Lung microvascular endothelial cell (primary cell): ENCODE data around the gene ZNF787. TPM values are rescaled to one million over a fixed set of nuclear protein-coding genes. Genes with fewer than 3 reads are reported as not detected.
"Not testable (repeated sequence)": the region's sequence is repeated elsewhere in the genome, so short reads cannot be mapped to it uniquely, and the experiment has no call there.

Experiments
- DNase-seq, 2 donors: peaks; one replicate each; pipeline versions ENCODE4 v3.0.0 to v3.0.0-alpha.2; 2010; ENCODE audit warnings: low read depth in 2 of 2
- total RNA-seq: library from RNA; depleted of rRNA; stranded (reverse); fragments of >200 nt; gene quantifications from 2 replicates; pipeline ENCODE4 v1.2.1, GENCODE V29; 2014

The ZNF787 gene
- 20.9 and 31.0 TPM in 2 replicates for total RNA-seq

DNA sequence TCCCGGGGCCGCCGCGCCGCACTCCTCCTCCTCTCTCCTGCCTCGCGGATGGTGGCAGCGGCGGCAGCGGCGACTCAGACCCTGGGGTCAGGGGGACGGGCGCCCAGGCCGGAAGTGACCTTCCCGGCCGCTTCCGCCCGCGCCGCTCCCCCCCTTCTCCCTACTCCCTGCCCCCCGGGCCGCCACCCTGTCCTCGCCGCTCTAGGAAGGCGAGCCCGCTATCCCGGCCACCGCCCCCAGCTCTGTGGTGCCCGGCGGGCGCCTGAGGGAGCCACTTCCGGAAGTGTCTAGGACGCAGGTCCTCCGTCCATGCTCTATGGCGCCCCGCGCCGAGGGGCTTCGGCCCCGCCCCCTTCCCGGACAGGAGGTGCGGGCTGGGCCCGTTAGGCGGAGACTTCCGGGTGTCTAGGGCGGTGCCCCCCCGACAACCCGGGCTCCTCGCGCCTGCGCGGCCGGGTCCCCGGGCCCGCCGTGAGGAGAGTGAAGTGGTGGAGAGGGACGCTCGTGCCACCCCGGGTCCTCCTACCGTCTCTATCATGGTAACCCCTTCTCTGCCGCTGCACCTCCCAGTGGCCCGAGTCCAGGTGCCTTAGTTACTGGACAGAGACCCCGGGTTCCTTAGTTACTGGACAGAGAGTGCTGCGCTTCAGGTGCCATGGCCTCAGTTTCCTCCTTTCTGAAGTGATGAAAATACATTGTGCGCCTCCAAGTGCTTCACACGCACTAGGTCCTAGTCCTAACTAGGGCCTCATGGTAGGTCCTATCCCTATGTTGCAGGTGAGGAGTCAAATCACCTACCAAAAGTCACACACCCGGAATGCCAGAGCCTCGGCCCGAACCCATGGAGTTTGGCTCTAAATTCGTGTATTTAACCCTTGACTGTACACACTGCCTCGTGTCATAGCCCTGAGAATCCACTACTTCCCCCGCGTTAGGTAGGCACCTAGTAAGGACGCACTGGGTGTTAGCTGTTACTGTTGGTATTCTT, at the start of gene ZNF787:
TSS of gene ZNF787 (minus strand) at position 116 of the 988 bp plus-strand sequence. CDS start 18,078 bp downstream, outside the sequence.
- peak; percentile 97 for DNase-seq

DNA sequence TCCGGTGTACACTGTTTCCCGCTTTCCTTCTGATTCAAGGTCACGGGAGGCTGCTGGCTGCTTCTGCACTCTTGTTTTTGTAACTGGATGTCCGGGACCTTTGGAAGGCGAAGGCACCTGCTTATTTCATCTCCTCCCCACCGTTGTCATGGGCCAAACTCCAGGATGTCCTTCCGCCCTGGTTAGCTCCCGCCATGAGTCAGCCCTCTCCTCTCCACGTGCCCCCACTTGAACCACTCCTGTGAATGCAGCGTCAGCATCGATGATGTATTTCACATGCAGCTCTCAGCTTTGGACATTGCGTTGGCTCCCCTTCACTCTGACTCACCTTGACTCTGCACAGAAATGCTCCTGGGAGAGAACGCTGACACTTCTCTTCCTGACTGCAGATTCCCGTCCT, 49.2 kb upstream of the ZNF787 start:
- peak; percentile 38 to 60 for DNase-seq

DNA sequence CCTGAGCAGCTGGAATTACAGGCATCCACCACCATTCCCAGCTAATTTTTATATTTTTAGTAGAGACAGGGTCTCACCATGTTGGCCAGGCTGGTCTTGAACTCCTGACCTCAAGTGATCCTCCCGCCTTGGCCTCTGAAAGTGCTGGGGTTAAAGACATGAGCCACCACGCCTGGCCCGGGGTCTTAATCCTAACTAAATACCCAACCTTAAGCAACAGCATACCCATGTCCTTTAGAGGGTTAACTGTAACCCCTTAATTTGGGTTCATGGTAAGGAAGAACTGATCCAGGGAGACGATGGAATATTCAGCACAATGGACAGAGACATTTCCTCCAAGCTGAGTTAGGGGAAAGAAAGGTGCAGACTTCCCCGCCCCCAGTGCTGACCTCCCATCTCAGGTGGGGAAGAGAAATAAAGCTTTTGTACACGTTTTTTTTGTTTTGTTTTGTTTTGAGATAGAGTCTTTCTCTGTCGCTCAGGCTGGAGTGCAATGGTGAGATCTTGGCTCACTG, 46.0 kb upstream of the ZNF787 start:
- DNase-seq = peak; percentile 16 to 32

DNA sequence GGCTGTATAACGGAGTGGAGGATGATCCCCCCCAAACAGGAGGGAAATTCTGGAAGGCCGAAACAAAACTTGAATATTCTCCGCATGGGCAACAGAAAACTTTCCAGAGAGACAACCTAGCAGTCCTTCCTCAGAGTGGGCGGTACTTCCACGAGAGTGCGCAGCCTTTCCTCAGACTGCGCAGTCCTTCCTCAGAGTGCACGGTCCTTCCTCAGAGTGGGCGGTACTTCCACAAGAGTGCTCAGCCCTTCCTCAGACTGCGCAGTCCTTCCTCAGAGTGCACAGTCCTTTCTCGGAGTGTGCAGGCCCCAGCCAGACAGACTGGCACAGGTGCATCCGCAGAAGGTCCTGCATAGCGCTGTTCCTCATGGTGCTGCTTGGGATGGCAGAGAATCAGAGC, 42.0 kb upstream of the ZNF787 start:
- DNase-seq = no peak

DNA sequence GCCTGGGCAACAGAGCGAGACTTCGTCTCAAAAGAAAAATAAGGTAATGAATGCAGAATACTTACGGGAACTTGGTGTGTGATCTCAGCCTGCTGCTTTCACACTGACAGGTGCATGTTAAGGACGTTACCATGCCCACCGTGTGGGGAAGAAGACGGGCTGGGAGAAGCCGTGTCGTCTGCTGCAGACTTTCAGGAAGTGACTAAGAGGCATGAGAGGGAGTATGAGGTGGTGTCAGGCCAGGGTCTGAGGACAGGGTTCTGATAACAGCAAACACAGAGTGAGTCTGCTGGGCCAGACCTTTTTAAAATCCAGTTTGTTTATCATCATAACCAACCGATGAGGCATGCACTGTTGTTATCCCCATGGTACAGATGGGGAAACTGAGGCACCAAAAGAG, 41.2 kb upstream of the ZNF787 start:
- peak in 1 of 2 donors; percentile 81 for DNase-seq

DNA sequence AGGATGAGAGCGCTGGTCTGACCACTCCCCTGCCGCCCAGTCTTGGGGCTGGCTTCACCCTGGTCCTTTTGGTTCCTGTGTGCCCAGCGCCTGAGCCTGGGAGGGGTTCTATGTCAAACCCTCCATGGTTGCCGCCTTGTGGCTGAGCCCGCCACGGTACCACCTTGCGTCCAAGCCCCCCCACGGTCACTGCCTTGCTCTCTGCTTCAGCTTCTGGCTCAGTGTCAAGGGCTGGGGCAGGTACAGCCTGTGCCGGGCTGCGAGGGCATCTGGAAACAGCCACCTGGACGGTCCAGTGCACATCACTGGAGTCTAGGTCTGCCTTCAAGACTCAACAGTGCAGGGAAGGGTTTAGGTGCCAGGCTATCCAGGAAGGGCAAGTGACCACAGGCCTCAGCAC, 40.4 kb upstream of the ZNF787 start:
- no peak for DNase-seq

DNA sequence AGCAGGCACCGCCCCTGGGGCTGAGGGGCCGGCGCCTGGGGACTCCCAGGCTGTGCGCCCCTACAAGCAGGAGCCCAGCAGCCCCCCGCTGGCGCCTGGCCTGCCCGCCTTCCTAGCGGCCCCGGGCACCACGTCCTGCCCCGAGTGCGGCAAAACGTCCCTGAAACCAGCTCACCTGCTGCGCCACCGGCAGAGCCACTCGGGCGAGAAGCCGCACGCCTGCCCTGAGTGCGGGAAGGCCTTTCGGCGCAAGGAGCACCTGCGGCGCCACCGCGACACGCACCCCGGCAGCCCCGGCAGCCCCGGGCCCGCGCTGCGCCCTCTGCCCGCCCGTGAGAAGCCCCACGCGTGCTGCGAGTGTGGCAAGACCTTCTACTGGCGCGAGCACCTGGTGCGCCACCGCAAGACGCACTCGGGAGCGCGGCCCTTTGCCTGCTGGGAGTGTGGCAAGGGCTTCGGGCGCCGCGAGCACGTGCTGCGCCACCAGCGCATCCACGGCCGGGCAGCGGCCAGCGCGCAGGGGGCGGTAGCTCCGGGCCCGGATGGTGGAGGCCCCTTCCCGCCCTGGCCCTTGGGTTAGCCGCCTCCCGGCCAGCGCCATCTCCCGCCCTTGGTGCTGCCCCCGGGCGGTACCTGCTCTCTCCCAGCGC, 38.7 kb upstream of the ZNF787 start:
- DNase-seq = no peak

DNA sequence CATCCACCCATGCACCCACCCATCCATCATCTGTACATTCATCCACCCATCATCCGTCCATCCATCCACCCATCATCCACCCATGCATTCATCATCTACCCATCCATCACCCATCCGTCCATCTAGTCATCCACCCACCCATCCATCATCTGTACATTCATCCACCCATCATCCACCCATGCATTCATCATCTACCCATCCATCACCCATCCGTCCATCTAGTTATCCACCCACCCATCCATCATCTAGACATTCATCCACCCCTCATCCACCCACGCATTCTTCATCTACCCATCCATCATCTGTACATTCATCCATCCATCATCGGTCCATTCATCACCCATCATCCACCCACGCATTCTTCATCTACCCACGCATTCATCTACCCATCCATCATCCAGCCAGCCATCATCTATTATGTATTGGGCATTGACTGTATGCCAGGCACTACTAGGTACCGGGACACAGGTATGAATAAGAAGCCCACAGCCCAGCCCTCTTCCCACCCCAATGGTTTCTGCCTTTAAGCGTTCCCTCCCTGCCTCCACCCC, 38.0 kb upstream of the ZNF787 start:
- DNase-seq = no peak

DNA sequence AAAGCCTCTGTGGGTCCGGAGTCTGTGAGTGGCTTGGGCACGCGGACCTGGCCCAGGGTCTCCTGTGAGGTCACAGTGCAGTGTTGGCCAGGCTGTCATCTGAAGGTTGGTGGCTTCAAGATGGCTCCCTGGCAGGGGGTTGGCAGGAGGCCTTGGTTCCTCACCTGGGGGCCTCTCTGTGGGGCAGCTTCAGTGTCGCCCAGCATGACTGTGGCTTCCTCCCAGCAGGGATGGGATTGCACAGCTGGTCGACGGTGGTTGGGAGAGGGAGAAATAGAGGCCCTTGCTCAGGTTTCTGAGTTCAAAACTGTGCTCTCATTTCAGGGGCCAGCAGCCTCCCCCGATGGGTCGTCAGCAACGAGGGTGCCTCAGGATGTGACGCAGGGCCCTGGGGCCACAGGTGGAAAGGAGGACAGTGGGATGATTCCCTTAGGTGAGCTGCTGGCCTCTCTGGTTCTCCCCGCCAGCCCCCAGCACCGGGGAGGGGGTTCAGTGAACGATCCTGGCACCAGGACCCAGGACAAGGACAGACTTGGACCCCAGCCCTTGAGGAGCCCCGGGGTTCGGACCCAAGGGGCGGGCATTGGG, 37.2 kb upstream of the ZNF787 start:
- no peak for DNase-seq

DNA sequence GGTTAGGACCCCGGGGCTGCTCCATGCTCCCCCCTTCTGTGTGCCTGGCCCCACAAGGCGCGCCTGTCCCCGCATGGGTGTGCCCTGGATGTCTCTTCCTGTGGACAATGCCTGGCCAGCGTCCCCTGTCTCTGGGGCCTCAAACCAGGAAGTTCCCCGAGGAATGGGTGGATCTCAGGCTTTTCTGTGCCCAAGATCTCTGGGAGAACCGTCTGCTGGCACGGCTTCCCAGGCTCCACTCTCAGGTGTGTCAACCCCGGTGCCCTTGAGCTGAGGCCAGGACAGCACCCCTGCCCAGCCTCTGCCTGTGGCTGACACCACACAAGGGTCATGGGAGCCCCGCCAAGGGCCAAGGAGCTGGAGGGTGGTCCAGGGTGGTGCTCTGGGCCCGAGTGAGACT, 35.7 kb upstream of the ZNF787 start:
- no peak for DNase-seq

DNA sequence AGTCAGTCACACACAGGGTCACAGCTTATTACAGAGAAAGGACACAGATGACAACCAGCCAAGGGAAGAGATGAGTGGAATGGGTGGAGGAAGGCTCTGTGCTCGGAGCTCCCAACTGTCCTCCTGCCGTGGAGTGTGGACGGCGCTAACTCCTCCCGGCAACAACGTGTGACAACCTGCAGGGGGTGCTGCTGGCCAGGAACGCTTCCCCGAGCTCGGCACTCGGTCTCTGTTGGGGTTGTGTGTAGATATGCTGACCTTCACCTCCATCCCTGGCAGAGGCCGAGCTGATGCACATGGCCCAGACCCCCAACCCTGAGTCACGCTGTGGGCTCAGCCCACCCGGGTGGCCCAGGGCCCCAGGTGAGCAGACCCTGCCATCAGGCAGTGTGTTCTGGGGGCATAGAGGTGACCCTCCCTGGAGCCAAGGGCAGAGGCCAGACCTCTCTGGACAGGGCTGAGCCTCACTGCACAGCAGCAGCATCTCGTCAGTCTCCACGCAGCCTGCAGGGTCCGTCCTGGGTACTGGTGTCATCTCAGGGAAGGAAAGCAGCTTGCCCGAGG, 34.1 kb upstream of the ZNF787 start:
- peak in 1 of 2 donors; percentile 19 for DNase-seq

DNA sequence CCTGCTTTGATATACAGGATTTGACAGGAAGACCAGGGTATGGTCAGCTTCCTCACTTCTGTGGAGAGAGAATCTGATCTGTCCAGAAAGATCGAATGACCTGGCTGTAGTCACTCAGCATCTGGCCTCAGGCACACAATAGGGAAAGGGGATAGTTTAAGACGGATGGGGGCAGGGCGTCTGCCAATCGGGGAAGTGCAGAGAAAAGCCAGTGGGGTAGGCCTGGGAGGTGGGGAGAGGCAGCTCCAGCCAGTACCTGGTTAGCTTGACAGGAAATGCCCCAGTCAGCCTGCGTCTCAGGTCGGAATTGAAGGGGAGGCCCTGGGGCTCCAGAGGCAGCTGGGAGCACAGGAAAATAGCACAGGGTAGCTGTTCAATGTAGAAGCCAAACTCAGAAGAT, 32.4 kb upstream of the ZNF787 start:
- peak in 1 of 2 donors; percentile 47 for DNase-seq

DNA sequence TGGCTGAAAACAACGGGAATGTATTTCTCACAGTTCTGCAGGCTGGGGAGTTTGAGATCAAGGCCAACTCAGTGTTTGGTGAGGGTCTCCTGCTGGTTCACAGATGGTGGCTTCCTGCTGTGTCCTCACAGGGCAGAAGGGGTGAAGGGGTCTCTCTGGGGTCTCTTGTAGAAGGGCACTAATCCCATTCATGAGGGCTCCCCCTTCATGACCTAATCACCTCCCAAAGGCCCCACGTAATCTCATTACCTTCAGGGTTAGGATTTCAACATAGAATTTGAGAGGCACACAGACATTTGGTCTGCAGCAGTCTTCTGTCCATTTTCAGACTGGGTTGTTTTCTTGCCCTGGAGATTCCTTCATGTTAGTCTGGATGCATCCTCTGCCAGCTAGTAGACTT, 31.5 kb upstream of the ZNF787 start:
- DNase-seq = no peak

DNA sequence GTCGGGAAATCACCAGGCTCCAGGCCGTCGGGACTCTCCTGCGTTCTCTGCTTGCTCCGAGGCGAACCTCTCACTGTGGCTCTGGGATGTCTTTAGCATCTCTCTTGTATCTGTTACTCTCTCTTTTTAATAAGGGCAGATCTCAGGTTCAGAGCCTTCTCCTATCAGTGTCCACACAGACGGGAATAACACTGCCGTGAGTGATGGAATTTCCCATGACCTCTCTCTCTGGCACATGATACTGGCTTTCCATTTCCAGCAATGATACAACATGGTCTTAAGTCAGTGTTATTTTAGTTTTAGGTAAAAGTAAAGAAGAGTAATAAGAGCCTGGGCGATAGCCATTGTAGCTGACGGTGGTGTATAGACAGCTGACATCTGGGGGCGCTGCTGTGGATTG, 29.3 kb upstream of the ZNF787 start:
- DNase-seq = peak in 1 of 2 donors; percentile 55

DNA sequence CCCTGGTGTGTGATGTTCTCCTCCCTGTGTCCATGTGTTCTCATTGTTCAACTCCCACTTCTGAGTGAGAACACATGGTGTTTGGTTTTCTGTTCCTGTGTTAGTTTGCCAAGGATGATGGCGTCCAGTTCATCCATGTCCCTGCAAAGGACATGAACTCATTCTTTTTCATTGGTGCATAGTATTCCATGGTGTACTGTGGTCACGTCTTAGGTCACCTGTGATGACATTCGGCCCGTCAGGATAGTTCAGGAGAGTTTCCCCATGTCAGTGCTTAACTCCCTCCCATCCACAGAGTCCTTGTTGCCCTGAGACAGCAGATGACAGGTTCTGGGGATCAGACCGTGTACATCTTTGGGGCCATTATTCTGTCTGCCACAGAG, 28.6 kb upstream of the ZNF787 start:
- DNase-seq = no peak

DNA sequence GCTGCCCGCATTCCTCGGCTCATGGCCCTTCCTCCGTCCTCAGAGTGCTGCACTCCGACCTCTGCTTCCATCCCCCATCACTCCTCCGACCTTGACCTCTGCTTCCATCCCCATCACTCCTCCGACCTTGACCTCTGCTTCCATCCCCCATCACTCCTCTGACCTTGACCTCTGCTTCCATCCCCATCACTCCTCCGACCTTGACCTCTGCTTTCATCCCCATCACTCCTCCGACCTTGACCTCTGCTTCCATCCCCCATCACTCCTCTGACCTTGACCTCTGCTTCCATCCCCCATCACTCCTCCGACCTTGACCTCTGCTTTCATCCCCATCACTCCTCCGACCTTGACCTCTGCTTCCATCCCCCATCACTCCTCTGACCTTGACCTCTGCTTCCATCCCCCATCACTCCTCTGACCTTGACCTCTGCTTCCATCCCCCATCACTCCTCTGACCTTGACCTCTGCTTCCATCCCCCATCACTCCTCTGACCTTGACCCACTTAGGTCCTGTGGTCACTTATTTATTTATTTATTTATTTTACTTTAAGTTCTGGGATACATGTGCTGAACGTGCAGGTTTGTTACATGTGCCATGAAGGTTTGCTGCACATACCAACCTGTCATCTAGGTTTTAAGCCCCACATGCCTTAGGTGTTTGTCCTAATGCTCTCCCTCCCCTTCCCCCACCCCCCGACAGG, 28.0 kb upstream of the ZNF787 start:
- DNase-seq = not testable (repeated sequence)

DNA sequence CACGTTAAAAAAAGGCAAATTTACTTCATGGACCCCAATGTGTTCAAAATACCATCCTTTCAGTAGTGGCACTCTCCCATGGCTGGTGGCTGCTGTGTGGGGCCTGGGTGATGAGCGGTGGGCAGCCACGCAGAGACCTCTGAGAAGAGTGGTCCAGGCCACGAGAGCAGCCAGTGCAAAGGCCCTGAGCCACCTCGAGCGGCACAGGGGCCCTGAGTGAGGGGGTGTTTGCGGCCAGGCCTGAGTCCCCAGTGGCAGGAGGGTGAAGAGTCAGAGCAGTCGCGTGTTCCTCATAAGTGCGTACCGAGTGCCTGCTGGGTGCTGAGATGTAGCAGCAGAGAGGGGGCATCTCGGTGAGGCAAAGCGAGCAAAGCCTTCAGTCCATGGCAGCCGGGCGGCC, 27.0 kb upstream of the ZNF787 start:
- DNase-seq = no peak

DNA sequence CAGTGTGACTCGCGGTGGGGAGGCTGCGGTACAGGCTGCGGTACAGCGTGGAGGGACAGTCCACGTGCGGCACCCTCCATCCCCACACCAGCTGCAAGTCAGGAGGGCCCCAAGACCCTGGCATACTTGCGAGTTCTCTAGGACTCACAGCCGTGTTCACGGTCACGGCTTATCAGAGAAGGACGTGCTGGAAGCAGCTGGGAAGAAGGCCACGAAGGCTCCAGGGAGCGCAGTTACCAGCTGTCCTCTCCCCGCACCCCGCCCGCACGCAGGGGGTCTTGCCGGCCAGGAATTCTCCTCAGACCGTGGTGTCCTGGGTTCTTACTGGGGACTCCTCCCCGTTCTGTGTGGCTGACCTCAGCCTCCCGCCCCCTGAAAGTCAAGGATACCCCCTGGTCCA, 26.2 kb upstream of the ZNF787 start:
- DNase-seq = no peak

DNA sequence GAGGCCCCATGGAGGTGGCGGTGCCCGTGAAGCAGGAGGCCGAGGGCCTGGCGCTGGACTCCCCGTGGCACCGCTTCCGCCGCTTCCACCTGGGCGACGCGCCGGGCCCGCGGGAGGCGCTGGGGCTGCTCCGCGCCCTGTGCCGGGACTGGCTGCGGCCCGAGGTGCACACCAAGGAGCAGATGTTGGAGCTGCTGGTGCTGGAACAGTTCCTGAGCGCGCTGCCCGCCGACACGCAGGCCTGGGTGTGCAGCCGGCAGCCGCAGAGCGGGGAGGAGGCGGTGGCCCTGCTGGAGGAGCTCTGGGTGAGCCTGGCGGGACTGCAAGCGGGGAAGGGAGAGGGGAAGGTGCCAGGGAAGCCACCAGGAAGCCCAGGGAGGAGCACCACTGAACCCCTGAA, 25.8 kb upstream of the ZNF787 start:
- no peak for DNase-seq

DNA sequence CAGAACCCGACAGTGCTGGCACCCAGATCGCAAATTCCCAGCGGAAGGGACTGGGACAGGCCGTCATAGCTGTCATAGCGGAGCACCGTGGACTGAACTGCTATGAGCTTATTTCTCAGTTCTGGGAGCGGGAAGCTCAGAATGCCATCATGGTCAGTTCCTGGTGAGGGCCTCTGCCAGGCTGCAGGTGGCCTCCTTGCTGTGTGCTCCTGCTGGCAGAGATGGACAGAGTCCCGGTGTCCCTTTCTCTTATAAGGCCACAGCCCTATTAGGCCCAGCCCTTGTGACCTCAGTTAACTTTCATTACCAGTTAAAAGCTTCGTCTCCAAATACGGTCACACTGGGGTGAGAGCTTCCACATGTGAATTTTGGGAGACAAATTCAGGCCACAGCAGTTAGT, 24.6 kb upstream of the ZNF787 start:
- DNase-seq = no peak

DNA sequence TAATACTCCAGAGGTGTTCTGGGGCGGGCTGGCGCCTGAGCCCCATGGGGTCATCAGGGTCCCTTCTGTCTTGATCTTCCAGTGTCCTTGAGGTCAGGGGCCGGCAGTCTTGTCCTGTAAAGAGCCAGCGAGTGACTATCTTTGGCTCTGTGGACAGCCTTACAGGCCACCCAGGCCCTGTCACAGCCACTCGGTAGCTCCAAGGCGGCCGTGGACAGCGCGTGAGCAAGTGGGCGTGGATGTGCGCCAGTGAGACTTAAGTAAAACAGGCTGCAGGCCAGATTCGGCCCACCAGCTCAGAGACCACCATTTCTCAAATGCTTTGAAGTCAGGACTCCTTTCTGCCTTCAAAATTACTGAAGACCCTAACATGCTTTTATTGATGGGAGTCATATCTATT, 23.7 kb upstream of the ZNF787 start:
- no peak for DNase-seq
